ENCODE data around the gene TSPEAR. TPM values are rescaled to one million over a fixed set of nuclear protein-coding genes. Genes with fewer than 3 reads are reported as not detected.

The TSPEAR gene
- polyA plus RNA-seq, 1 of the 3 experiments (the other 2 are of a cell fraction) = 0.08 TPM

DNA sequence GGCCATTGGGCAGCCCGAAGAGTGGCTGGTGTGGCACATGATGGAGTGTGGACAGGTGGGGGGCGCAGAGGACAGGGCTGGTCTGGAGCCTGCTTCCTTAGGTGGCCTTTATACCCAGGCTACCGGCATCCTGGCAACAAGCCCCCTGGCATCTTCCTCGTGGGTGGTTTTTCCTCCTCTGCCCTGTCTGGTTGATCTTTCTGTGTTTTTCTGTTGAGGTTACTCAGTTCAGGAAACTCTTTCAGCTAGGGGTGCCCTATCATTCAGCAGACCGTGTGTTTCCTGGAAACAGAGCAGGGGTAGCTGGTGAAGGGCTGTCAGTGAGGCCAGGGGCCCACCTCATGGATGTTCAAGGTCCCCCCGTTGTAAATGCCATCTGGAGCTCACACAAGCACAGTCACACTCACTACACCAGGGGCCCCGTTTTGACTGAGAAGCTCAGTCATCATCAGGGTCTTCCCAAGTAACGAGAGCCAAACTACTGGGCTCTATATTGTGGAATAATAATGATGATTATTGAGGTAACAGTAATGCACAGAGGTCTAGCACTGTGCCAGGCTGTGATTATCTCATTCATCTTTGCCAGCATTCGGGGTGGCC lies 56.7 kb downstream of the TSPEAR start, which contains the start of gene KRTAP12-4:
TSS of gene KRTAP12-4 (minus strand) at position 84 of the 600 bp plus-strand sequence. CDS start at position 39, 45 bp downstream.
- no peak for DNase-seq

GRCh38 chr21:44653656-44654575 lies 57.5 kb downstream of the TSPEAR start:
- Histone ChIP-seq H3K9me2 (no peaks in the 10 kb centered on the region), H4K20me1 (ENCODE audit: insufficient read depth) (no peaks in the 10 kb centered on the region), H2AFZ (ENCODE audit: low read depth) (no peak overlapping the region), H3K9me3 (no peaks in the 10 kb centered on the region), H3K9ac (no peak overlapping the region), H3K4me2 (no peak overlapping the region), H3K36me3 (replicated peaks in 1 of 2; ENCODE audit: control insufficient read depth in 1 of 2, insufficient read depth in 2 of 2, low read length in 1 of 2) (no peaks in the 10 kb centered on the region), H3K4me3 (ENCODE audit: low read depth in 2 of 2, low read length in 1 of 2) (no peak overlapping the region), H3K27me3 (ENCODE audit: insufficient read depth) (peaks cover 40% of the 10 kb centered on the region), H3F3A (replicated peaks; ENCODE audit: insufficient read depth) (no peaks in the 10 kb centered on the region), H3K27ac (ENCODE audit: low read depth in 2 of 2, low read length in 1 of 2) (no peak overlapping the region), H3K4me1 (ENCODE audit: control insufficient read depth in 1 of 2, insufficient read depth in 2 of 2, low read depth in 1 of 2, low read length in 1 of 2) (no peaks in the 10 kb centered on the region), H3K79me2 (ENCODE audit: insufficient read depth) (no peaks in the 10 kb centered on the region)
- 29% methylated on average over 10 of the region's 17 CpGs for WGBS (ENCODE audit: low lambda C conversion rate)
- POLR2A ChIA-PET = interaction anchor here (1.1 kb wide), 1 partner anchor 32 kb away, joined by 3 read pairs; no protein-coding TSS in a partner anchor
- CTCF ChIA-PET = interaction anchor here (0.6 to 0.9 kb wide), 2 partner anchors 23 to 122 kb away, joined by 3 read pairs; no protein-coding TSS in a partner anchor
- DNase-seq = no peak
- no peak for TF ChIP-seq TAF1 (IDR thresholded peaks at IDR 0.05; ENCODE audit: borderline replicate concordance, low read depth, low read length)
- no peak for TF ChIP-seq GATA2 (CRISPR knock-in tag; IDR thresholded peaks at IDR 0.05)
- TF ChIP-seq ELF1 (IDR thresholded peaks at IDR 0.05) = no peak
- TF ChIP-seq RXRA (IDR thresholded peaks at IDR 0.05; ENCODE audit: borderline replicate concordance, low read depth) = no peak
- TF ChIP-seq EP300 (IDR thresholded peaks at IDR 0.05; ENCODE audit: borderline replicate concordance in 1 of 2, low read depth in 1 of 2, low read length in 1 of 2) = no peak
- TF ChIP-seq POLR2AphosphoS5 (IDR thresholded peaks at IDR 0.05; ENCODE audit: low read depth, low read length) = no peak
- TF ChIP-seq SIN3A (IDR thresholded peaks at IDR 0.05; ENCODE audit: borderline replicate concordance, low read depth, low read length) = no peak
- TF ChIP-seq YY1 (IDR thresholded peaks at IDR 0.05; ENCODE audit: low read depth) = no peak
- no peak for TF ChIP-seq RCOR1 (IDR thresholded peaks at IDR 0.05; ENCODE audit: low read length)
- no peak for TF ChIP-seq NRF1 (IDR thresholded peaks at IDR 0.05; ENCODE audit: low read depth, low read length)
- no peak for TF ChIP-seq REST (IDR thresholded peaks at IDR 0.05; ENCODE audit: low read depth, low read length)
- TF ChIP-seq FOSL2 (IDR thresholded peaks at IDR 0.05; ENCODE audit: borderline replicate concordance, low read depth) = no peak
- no peak for TF ChIP-seq EZH2phosphoT487 (IDR thresholded peaks at IDR 0.05; ENCODE audit: borderline replicate concordance, low read depth)

More for the DNA sequence above, 56.7 kb downstream of the TSPEAR start, which contains the start of gene KRTAP12-4:
- no peaks in the 10 kb centered on the region for H3K36me3 ChIP-seq (replicated peaks in 1 of 2; ENCODE audit: control insufficient read depth in 1 of 2, insufficient read depth in 2 of 2, low read length in 1 of 2)
- POLR2A ChIA-PET = interaction anchor here (1.1 kb wide), 1 partner anchor 31 kb away, joined by 3 read pairs; no protein-coding TSS in a partner anchor
- no peaks in the 10 kb centered on the region for H3K9me3 ChIP-seq
- CTCF ChIA-PET = no interaction called here
- H3K27ac ChIP-seq (ENCODE audit: low read depth in 2 of 2, low read length in 1 of 2) = no peak within 1 kb of the TSS
- no peak within 1 kb of the TSS for H3K9ac ChIP-seq
- H3K4me1 ChIP-seq (ENCODE audit: control insufficient read depth in 1 of 2, insufficient read depth in 2 of 2, low read depth in 1 of 2, low read length in 1 of 2) = no peaks in the 10 kb centered on the region
- no peaks in the 10 kb centered on the region for H3K79me2 ChIP-seq (ENCODE audit: insufficient read depth)
- peaks cover 33% of the 10 kb centered on the region for H3K27me3 ChIP-seq (ENCODE audit: insufficient read depth)
- no peaks in the 10 kb centered on the region for H4K20me1 ChIP-seq (ENCODE audit: insufficient read depth)
- H3K4me3 ChIP-seq (ENCODE audit: low read depth in 2 of 2, low read length in 1 of 2) = no peak within 1 kb of the TSS
- WGBS (ENCODE audit: low lambda C conversion rate) = 4% methylated on average over 7 of the region's 9 CpGs
- H3F3A ChIP-seq (replicated peaks; ENCODE audit: insufficient read depth) = no peaks in the 10 kb centered on the region
- no peak within 1 kb of the TSS for H2AFZ ChIP-seq (ENCODE audit: low read depth)
- no peak within 1 kb of the TSS for H3K4me2 ChIP-seq
- no peak for TF ChIP-seq GABPA (IDR thresholded peaks at IDR 0.05; ENCODE audit: low read depth)
- no peak for TF ChIP-seq CHD2 (IDR thresholded peaks at IDR 0.05; ENCODE audit: low read length, partially characterized antibody)
- TF ChIP-seq, protein P1, sequence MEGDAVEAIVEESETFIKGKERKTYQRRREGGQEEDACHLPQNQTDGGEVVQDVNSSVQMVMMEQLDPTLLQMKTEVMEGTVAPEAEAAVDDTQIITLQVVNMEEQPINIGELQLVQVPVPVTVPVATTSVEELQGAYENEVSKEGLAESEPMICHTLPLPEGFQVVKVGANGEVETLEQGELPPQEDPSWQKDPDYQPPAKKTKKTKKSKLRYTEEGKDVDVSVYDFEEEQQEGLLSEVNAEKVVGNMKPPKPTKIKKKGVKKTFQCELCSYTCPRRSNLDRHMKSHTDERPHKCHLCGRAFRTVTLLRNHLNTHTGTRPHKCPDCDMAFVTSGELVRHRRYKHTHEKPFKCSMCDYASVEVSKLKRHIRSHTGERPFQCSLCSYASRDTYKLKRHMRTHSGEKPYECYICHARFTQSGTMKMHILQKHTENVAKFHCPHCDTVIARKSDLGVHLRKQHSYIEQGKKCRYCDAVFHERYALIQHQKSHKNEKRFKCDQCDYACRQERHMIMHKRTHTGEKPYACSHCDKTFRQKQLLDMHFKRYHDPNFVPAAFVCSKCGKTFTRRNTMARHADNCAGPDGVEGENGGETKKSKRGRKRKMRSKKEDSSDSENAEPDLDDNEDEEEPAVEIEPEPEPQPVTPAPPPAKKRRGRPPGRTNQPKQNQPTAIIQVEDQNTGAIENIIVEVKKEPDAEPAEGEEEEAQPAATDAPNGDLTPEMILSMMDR (IDR thresholded peaks at IDR 0.05) = no peak
- TF ChIP-seq EZH2phosphoT487 (IDR thresholded peaks at IDR 0.05; ENCODE audit: borderline replicate concordance, low read depth) = no peak
- TF ChIP-seq TEAD4 (IDR thresholded peaks at IDR 0.05; ENCODE audit: borderline replicate concordance, insufficient read depth) = no peak
- H3K9me2 ChIP-seq = no peaks in the 10 kb centered on the region

All from SK-N-SH (cell line).